ENCODE measurements around the gene CSNK1G1.

Gene CSNK1G1

DNA sequence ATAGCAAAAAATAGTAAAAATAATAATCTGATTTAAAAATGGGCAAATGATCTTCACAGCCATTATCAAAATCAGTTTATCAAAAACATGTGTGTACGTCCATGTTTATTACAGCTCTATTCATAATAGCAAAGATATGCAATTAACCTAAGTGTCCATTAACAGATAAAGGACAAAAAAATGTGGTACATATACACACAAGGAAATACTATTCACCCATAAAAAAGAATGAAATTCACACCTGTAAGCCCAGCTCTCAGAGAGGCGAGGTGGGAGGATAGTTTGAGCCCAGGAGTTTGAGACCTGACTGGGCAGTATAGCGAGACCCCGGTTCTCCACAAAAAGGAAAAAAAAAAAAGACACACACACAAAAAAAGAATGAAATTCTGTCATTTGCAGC, 110.6 kb downstream of the CSNK1G1 start:
- TF ChIP-seq, protein P1, sequence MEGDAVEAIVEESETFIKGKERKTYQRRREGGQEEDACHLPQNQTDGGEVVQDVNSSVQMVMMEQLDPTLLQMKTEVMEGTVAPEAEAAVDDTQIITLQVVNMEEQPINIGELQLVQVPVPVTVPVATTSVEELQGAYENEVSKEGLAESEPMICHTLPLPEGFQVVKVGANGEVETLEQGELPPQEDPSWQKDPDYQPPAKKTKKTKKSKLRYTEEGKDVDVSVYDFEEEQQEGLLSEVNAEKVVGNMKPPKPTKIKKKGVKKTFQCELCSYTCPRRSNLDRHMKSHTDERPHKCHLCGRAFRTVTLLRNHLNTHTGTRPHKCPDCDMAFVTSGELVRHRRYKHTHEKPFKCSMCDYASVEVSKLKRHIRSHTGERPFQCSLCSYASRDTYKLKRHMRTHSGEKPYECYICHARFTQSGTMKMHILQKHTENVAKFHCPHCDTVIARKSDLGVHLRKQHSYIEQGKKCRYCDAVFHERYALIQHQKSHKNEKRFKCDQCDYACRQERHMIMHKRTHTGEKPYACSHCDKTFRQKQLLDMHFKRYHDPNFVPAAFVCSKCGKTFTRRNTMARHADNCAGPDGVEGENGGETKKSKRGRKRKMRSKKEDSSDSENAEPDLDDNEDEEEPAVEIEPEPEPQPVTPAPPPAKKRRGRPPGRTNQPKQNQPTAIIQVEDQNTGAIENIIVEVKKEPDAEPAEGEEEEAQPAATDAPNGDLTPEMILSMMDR (conservative IDR thresholded peaks at IDR 0.05) = no peak
- no peak for TF ChIP-seq ZFX (IDR thresholded peaks at IDR 0.05)
- H3K27ac ChIP-seq = no peak overlapping the region

DNA sequence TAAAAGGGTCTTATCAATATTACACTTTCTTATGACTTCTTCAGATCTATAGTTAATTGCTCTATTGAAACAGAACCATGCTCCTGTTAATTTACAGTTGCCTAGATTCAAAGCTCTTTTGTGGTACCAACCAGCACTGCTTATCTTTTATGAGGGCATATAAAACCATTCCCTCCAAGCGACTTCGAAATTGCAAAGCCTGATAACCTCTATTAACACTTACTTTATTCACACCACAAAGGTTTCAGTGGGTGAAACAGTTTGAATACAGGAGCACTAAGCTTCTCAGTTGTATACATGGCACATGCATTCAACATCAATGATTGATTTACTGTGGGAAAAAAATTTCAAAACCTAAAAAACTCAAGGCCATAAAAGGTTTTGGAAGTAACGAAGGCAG, 118.3 kb downstream of the CSNK1G1 start:
- TF ChIP-seq, protein P1 (conservative IDR thresholded peaks at IDR 0.05) = no peak
- TF ChIP-seq ZFX (IDR thresholded peaks at IDR 0.05) = no peak
- H3K27ac ChIP-seq = no peak overlapping the region

DNA sequence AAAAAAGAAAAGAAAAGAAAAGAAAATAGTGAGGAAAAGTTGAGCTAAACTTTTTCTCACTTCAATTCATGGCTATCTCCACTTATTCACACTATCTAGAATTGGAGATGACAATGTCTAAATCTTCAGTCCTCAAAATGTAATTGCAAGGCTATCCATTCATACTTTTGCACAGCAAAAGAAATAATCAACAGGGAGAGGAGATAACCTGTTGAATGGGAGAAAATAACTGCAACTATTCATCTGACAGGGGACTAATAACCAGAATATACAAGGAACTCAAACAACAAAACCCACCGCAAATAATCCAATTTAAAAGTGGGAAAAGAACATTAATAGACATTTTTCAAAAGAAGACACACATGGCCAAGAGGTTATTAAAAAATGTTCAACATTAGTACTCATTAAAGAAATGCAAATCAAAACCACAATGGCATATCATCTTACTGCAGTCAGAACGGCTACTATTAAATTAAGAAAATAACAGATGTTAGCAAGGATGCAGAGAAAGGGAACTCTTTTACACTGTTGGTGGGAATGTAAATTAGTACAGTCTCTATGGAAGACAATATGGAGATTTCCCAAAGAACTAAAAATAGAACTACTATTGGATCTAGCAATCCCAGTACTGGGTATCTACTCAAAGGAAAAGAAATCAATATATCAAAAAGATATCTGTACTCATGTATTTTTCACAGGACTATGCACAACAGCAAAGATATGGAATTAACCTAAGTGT, 119.6 kb downstream of the CSNK1G1 start:
- no peak overlapping the region for H3K27ac ChIP-seq
- TF ChIP-seq ZFX (IDR thresholded peaks at IDR 0.05) = no peak
- TF ChIP-seq, protein P1 (conservative IDR thresholded peaks at IDR 0.05) = no peak

DNA sequence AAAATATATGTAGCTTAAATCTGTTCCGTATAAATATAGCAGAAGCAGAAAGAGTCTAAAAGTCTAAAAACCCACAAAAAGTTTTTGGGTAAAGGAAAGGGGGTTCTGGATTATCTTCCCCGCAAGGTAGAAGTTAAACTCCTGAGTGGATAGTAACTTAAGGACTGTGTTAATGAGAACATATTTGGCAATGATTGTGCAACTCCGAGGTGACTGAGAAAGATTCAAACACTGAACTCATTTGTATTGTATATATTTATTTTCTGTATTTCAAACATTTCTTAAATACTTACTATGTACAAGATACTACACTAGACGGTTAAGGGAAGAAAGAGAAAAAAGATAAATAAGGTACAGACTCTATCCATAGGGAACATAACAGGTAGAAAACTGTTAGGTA, 120.4 kb downstream of the CSNK1G1 start:
- TF ChIP-seq, protein P1 (conservative IDR thresholded peaks at IDR 0.05) = no peak
- no peak for TF ChIP-seq ZFX (IDR thresholded peaks at IDR 0.05)
- H3K27ac ChIP-seq = no peak overlapping the region

GRCh38 chr15:64233299-64233698, 122.7 kb downstream of the CSNK1G1 start:
- TF ChIP-seq, protein P1 (conservative IDR thresholded peaks at IDR 0.05) = no peak
- no peak for TF ChIP-seq ZFX (IDR thresholded peaks at IDR 0.05)
- H3K27ac ChIP-seq = no peak overlapping the region

DNA sequence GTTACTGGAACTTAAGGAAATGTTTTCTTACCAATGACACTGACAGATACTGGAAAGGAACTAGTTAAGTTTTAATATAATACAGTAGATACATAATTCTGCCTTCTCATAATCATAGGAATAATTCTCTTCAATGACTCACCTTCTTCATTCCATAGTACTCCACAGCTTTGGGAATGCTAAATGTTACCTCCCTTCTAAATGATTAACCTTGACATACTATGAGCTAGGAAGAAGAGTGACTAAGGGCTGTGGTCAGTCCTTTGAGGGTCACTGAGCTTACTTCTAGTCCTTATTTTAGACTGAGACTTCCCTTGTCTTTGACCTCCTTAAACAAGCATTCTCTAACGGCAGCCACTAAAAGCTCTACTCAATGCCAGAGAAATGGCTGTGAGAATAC, 123.6 kb downstream of the CSNK1G1 start:
- TF ChIP-seq, protein P1 (conservative IDR thresholded peaks at IDR 0.05) = no peak
- no peak for TF ChIP-seq ZFX (IDR thresholded peaks at IDR 0.05)
- H3K27ac ChIP-seq = no peak overlapping the region

- TF ChIP-seq ZFX (IDR thresholded peaks at IDR 0.05) = no peak
- TF ChIP-seq, protein P1 (conservative IDR thresholded peaks at IDR 0.05) = no peak
- H3K27ac ChIP-seq = no peak overlapping the region
These were observed 126.7 kb downstream of the CSNK1G1 start for GRCh38 chr15:64229129-64229724.
